Lower lobe of right lung (tissue), 2 donors: ENCODE data around the gene PKP4. TPM values are rescaled to one million over a fixed set of nuclear protein-coding genes. Genes with fewer than 3 reads are reported as not detected.
A peak's percentile ranks its signal among the peaks of the same experiment; 100 is the strongest.

Experiments used
- ATAC-seq, 2 donors: fragments of 200-7000 bp; cut with Tn5 transposase; one replicate each; pipeline ENCODE4 v1.9.1; 2020 to 2022; ENCODE audit warnings: mild to moderate bottlenecking in 2 of 2, moderate library complexity in 2 of 2
- DNase-seq: peaks from one replicate; pipeline ENCODE4 v3.0.0-alpha.2; 2020
- H3K27ac ChIP-seq: fragments of 200-600 bp; one replicate; pipeline ENCODE4 v1.8.0; 2022
- H3K27me3 ChIP-seq: fragments of 200-600 bp; one replicate; pipeline ENCODE4 v1.8.0; 2022; ENCODE audit warnings: low read depth
- H3K36me3 ChIP-seq: fragments of 200-600 bp; one replicate; pipeline ENCODE4 v1.8.0; 2022; ENCODE audit warnings: mild to moderate bottlenecking
- H3K4me1 ChIP-seq: fragments of 200-600 bp; one replicate; pipeline ENCODE4 v1.8.0; 2022
- H3K4me3 ChIP-seq: fragments of 200-600 bp; one replicate; pipeline ENCODE4 v1.8.0; 2022; ENCODE audit warnings: mild to moderate bottlenecking
- H3K9me3 ChIP-seq: fragments of 200-600 bp; one replicate; pipeline ENCODE4 v1.8.0; 2022
- intact Hi-C: fragments of 100-400 bp; cut with DNase I; formaldehyde crosslinking; loops from one replicate; pipeline ENCODE4 v1.11.0; 2022
- total RNA-seq: library from RNA; stranded (reverse); fragmentation: NEBNext Ultra II Directional; extraction: Animal tissue kit (Norgen Biotek cat#: 25700); gene quantifications from one replicate; pipeline ENCODE4 v1.2.1, GENCODE V29; 2021
- TF ChIP-seq, protein P1 (sequence below): fragments of 200-600 bp; IDR thresholded peaks from one replicate; pipeline ENCODE4 v1.8.0; 2022; ENCODE audit warnings: antibody characterized with exemption, mild to moderate bottlenecking
- donor health status: DM: no; HTN: yes; CAD: no; lungs with severe emphysema.

The PKP4 gene
- total RNA-seq, 1 donor from 2014 or later, result 57.0 TPM

GRCh38 chr2:158676295-158676694, 219.5 kb downstream of the PKP4 start:
- H3K4me3 ChIP-seq, result no peak overlapping the region
- no peaks in the 10 kb centered on the region for H3K27me3 ChIP-seq
- H3K27ac ChIP-seq, result no peak overlapping the region
- H3K9me3 ChIP-seq, result no peaks in the 10 kb centered on the region
- DNase-seq (no peak), ATAC-seq (no peak)
- intact Hi-C loops, result no loop called here
- TF ChIP-seq, protein P1, sequence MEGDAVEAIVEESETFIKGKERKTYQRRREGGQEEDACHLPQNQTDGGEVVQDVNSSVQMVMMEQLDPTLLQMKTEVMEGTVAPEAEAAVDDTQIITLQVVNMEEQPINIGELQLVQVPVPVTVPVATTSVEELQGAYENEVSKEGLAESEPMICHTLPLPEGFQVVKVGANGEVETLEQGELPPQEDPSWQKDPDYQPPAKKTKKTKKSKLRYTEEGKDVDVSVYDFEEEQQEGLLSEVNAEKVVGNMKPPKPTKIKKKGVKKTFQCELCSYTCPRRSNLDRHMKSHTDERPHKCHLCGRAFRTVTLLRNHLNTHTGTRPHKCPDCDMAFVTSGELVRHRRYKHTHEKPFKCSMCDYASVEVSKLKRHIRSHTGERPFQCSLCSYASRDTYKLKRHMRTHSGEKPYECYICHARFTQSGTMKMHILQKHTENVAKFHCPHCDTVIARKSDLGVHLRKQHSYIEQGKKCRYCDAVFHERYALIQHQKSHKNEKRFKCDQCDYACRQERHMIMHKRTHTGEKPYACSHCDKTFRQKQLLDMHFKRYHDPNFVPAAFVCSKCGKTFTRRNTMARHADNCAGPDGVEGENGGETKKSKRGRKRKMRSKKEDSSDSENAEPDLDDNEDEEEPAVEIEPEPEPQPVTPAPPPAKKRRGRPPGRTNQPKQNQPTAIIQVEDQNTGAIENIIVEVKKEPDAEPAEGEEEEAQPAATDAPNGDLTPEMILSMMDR, result no peak
- peaks cover 74% of the 10 kb centered on the region for H3K36me3 ChIP-seq
- H3K4me1 ChIP-seq, result no peaks in the 10 kb centered on the region

GRCh38 chr2:158676696-158677095, 219.9 kb downstream of the PKP4 start:
- DNase-seq (no peak), ATAC-seq (no peak)
- TF ChIP-seq, protein P1, result no peak
- H3K27me3 ChIP-seq, result no peaks in the 10 kb centered on the region
- intact Hi-C loops, result no loop called here
- H3K4me1 ChIP-seq, result no peaks in the 10 kb centered on the region
- H3K9me3 ChIP-seq, result no peaks in the 10 kb centered on the region
- H3K36me3 ChIP-seq, result peaks cover 76% of the 10 kb centered on the region
- no peak overlapping the region for H3K4me3 ChIP-seq
- no peak overlapping the region for H3K27ac ChIP-seq

DNA sequence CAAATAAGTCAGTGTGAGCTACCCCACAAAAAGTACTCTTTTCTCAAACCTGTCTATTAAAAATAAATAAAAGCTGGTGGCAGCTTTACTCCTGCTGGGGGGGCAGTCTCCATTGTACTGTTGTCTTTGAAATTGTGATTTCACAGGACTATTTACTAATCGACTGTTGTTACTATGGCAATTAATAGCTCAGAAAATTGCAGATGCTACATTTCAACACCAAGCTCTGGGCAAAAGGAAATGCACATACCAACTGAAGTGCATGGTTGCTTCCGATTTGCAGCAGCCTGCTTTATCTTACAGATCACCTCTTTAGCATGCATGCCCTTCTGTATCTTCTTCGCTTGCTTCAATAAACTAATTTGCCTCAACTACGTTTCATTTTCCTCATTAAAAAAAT, 220.8 kb downstream of the PKP4 start:
- ATAC-seq, result no peak
- TF ChIP-seq, protein P1, result no peak
- no peak for DNase-seq
- Histone ChIP-seq H3K4me1 (no peaks in the 10 kb centered on the region), H3K27ac (no peak overlapping the region), H3K9me3 (no peaks in the 10 kb centered on the region), H3K27me3 (no peaks in the 10 kb centered on the region), H3K4me3 (no peak overlapping the region), H3K36me3 (peaks cover 79% of the 10 kb centered on the region)
- intact Hi-C loops, result no loop called here

DNA sequence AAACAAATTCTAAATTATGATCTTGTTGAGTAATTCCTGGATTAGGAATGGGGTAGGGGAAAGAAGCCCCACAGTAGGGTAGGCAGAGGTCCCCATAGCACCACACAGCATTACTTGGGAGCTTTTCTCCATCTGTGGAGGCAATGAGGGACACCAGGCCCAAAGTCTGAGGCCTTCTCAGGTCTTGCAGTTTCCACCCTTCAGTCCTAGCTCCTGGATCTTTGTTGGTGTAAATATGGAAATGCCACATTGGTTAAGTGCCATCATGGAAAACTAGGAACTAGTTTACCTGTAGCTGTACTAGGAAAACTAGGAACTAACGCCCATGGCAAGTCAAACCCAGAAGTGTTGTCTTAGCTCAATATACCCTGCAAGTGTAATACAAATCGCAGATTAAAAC, 225.1 kb downstream of the PKP4 start:
- DNase-seq (no peak), ATAC-seq (no peak)
- TF ChIP-seq, protein P1, result no peak
- Histone ChIP-seq H3K4me3 (no peak overlapping the region), H3K36me3 (peaks cover 40% of the 10 kb centered on the region), H3K27ac (no peak overlapping the region), H3K27me3 (no peaks in the 10 kb centered on the region), H3K4me1 (peaks cover 2% of the 10 kb centered on the region), H3K9me3 (no peaks in the 10 kb centered on the region)
- intact Hi-C loops, result no loop called here

DNA sequence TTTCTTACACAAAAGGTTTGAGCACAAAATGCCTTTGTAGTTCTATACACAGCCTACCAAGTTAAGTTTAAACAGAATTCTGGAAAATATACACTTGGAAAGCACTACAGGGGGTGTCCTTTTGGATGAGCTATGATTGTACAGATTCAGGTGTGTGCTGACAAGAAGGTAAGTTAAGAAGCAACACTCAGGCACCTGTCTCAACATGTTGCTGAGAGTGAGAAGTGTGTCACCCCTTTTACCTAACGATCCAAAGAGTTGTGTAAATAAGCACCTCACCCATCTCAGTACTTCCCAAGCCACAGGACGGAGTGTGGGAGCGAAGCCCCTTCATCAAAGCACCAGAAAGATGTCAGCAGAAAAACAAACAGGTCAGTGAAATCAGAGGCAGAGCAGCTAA, 228.9 kb downstream of the PKP4 start:
- no peak for DNase-seq
- Histone ChIP-seq H3K36me3 (peaks cover 7% of the 10 kb centered on the region), H3K4me3 (no peak overlapping the region), H3K4me1 (peaks cover 6% of the 10 kb centered on the region), H3K9me3 (no peaks in the 10 kb centered on the region), H3K27ac (no peak overlapping the region), H3K27me3 (no peaks in the 10 kb centered on the region)
- TF ChIP-seq, protein P1, result no peak
- ATAC-seq, result no peak
- intact Hi-C loops, result no loop called here

DNA sequence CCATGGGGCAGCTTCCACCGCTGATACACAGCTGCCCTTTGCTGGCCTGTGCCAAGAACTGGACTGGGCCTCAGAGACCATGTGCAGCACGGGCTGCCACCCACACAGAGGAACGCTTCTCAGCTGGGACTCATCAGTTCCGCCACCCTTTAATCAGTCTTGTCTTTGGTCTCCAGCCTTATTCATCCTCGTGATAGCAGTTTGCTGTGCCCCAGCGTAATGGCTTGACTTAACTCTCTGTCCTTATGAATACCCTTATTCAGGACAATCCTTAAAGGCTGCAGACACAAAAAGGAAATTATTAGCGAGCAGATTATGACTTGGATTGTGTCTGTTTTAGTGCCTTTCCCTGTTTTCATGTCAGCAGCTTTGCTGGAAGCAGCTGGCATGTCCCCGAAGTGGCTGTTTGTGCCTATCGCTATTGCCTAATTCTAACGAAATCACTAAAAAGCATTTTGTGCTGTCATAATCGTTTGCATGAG, 229.5 kb downstream of the PKP4 start:
- intact Hi-C loops, result no loop called here
- DNase-seq (no peak), ATAC-seq (peak; percentile 43 to 52)

More for the DNA sequence above, 229.5 kb downstream of the PKP4 start:
- Histone ChIP-seq H3K36me3 (peaks cover 5% of the 10 kb centered on the region), H3K4me1 (peaks cover 6% of the 10 kb centered on the region), H3K27me3 (no peaks in the 10 kb centered on the region), H3K9me3 (no peaks in the 10 kb centered on the region), H3K27ac (no peak overlapping the region), H3K4me3 (no peak overlapping the region)
- TF ChIP-seq, protein P1, result no peak
